Natural killer cell (primary cell): ENCODE measurements around the gene DEPDC1B. TPM values are rescaled to one million over a fixed set of nuclear protein-coding genes. Genes with fewer than 3 reads are reported as not detected.
"Not testable (repeated sequence)": the region's sequence is repeated elsewhere in the genome, so short reads cannot be mapped to it uniquely, and the experiment has no call there.

Source experiments
- ATAC-seq, 3 donors: fragments of 150-1000 bp in 2 of 3; fragments of 200-7000 bp in 1 of 3; cut with Tn5 transposase; 1 replicate in 1 of 3; 2 replicates in 2 of 3; pipeline ENCODE4 v1.10.0; 2021; ENCODE audit warnings: mild to moderate bottlenecking in 2 of 3, moderate library complexity in 2 of 3
- DNase-seq, 2 donors: peaks; one replicate each; pipeline versions ENCODE4 v3.0.0 to v3.0.0-alpha.2; 2013 to 2021; ENCODE audit warnings: mixed read lengths in 1 of 2
- H3K27ac ChIP-seq: one replicate; pipeline ENCODE4 v1.5.1; 2013; ENCODE audit warnings: mild to moderate bottlenecking, low read length
- H3K27me3 ChIP-seq: one replicate; pipeline ENCODE4 v1.6.1; 2013; ENCODE audit warnings: low read length; ENCODE audit not compliant: control insufficient read depth, insufficient read depth
- H3K36me3 ChIP-seq: one replicate; pipeline ENCODE4 v1.6.1; 2013; ENCODE audit warnings: low read length; ENCODE audit not compliant: control insufficient read depth, insufficient read depth
- H3K4me1 ChIP-seq: one replicate; pipeline ENCODE4 v1.6.1; 2013; ENCODE audit warnings: low read length; ENCODE audit not compliant: control insufficient read depth, insufficient read depth
- H3K4me3 ChIP-seq: one replicate; pipeline ENCODE4 v1.5.1; 2013; ENCODE audit warnings: low read length
- H3K9me3 ChIP-seq: one replicate; pipeline ENCODE4 v1.6.1; 2013; ENCODE audit warnings: low read length; ENCODE audit not compliant: control insufficient read depth, insufficient read depth
- H3K27ac Mint-ChIP-seq, 2 donors: one replicate each; pipeline ENCODE4 v1.8.0; 2022; ENCODE audit warnings: mild to moderate bottlenecking in 2 of 2, mixed read lengths in 2 of 2, moderate library complexity in 1 of 2
- H3K27me3 Mint-ChIP-seq, 2 donors: one replicate each; pipeline ENCODE4 v1.8.0; 2022; ENCODE audit warnings: low read depth in 2 of 2, mixed read lengths in 2 of 2
- H3K36me3 Mint-ChIP-seq: one replicate; pipeline ENCODE4 v1.8.0; 2022; ENCODE audit warnings: mixed read lengths
- H3K4me1 Mint-ChIP-seq, 2 donors: one replicate each; pipeline ENCODE4 v1.8.0; 2022; ENCODE audit warnings: mixed read lengths in 2 of 2
- H3K4me3 Mint-ChIP-seq: one replicate; pipeline ENCODE4 v1.8.0; 2022; ENCODE audit warnings: mild to moderate bottlenecking, moderate library complexity, mixed read lengths
- H3K9me3 Mint-ChIP-seq, 2 donors: one replicate each; pipeline ENCODE4 v1.8.0; 2022; ENCODE audit warnings: mixed read lengths in 2 of 2
- WGBS: methylation state at CpG from one replicate; pipeline ENCODE4 v1.1.7; 2013; ENCODE audit warnings: missing lambda C conversion rate; ENCODE audit not compliant: insufficient coverage; 5-methylcytosine and 5-hydroxymethylcytosine counted together
- intact Hi-C: fragments of 100-400 bp; cut with micrococcal nuclease; formaldehyde crosslinking; loops from one replicate; pipeline ENCODE4 v1.14.2; 2022
- total RNA-seq, 4 donors: library from RNA; stranded (reverse); fragments of 120-200 nt in 1 of 4; gene quantifications; one replicate each; pipeline versions ENCODE4 v1.2.3 to v1.2.4, GENCODE V29; 2013 to 2022
- TF ChIP-seq, protein P1 (sequence below): fragments of 200-600 bp; IDR thresholded peaks from one replicate; pipeline ENCODE4 v1.8.0; 2022; ENCODE audit warnings: antibody characterized with exemption

The DEPDC1B gene
- total RNA-seq, 3 donors from 2014 or later (not counting 1 experiment from before 2014, with no cell fraction given), result 1.2 to 1.3 (median 1.2) TPM

GRCh38 chr5:60685028-60685427 lies 14.9 kb downstream of the DEPDC1B start:
- Histone ChIP-seq H3K27me3 (no peaks in the 10 kb centered on the region), H3K36me3 (no peaks in the 10 kb centered on the region), H3K4me3 (no peak overlapping the region), H3K4me1 (no peaks in the 10 kb centered on the region), H3K9me3 (no peaks in the 10 kb centered on the region), H3K27ac (no peak overlapping the region)
- Mint-ChIP-seq H3K27ac (no peak overlapping the region), H3K9me3 (no peaks in the 10 kb centered on the region), H3K27me3 (no peaks in the 10 kb centered on the region), H3K4me1 (no peaks in the 10 kb centered on the region), H3K36me3 (no peaks in the 10 kb centered on the region), H3K4me3 (no peak overlapping the region)
- intact Hi-C loops, result no loop called here
- TF ChIP-seq, protein P1, sequence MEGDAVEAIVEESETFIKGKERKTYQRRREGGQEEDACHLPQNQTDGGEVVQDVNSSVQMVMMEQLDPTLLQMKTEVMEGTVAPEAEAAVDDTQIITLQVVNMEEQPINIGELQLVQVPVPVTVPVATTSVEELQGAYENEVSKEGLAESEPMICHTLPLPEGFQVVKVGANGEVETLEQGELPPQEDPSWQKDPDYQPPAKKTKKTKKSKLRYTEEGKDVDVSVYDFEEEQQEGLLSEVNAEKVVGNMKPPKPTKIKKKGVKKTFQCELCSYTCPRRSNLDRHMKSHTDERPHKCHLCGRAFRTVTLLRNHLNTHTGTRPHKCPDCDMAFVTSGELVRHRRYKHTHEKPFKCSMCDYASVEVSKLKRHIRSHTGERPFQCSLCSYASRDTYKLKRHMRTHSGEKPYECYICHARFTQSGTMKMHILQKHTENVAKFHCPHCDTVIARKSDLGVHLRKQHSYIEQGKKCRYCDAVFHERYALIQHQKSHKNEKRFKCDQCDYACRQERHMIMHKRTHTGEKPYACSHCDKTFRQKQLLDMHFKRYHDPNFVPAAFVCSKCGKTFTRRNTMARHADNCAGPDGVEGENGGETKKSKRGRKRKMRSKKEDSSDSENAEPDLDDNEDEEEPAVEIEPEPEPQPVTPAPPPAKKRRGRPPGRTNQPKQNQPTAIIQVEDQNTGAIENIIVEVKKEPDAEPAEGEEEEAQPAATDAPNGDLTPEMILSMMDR, result no peak
- ATAC-seq (no peak), DNase-seq (no peak)
- 96% methylated on average over 5 of the region's 6 CpGs for WGBS

- H3K4me3 Mint-ChIP-seq, H3K9me3 Mint-ChIP-seq, intact Hi-C loops, ATAC-seq, H3K4me1 ChIP-seq, H3K4me1 Mint-ChIP-seq, H3K27me3 Mint-ChIP-seq, H3K4me3 ChIP-seq, H3K9me3 ChIP-seq, H3K36me3 Mint-ChIP-seq, DNase-seq, H3K27ac Mint-ChIP-seq, H3K36me3 ChIP-seq, H3K27me3 ChIP-seq, H3K27ac ChIP-seq: not testable (repeated sequence)
- WGBS, result 90% methylated on average over 2 of the region's 5 CpGs
These were observed 18.0 kb downstream of the DEPDC1B start for GRCh38 chr5:60682007-60682406.

DNA sequence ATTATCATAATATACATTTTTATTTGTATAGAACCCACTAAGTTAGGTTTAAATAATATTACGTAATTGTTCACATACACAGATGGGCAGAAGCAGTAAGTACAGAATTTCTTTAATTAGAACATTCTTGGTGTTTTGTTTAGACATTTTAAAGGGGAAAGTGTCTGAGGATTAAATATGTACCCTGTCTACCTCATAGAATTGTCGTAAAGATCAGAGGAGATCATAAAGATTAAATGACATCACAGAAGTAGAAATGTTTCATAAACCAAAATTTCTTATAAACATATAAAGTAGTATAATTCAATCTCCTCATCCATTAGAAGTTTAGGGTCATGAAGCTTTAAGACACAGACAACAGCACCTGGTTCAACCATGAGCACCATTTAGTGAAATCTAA lies 20.1 kb downstream of the DEPDC1B start:
- no peaks in the 10 kb centered on the region for H3K36me3 ChIP-seq
- no peaks in the 10 kb centered on the region for H3K36me3 Mint-ChIP-seq
- no CpG with 5 or more reads among the region's 2 CpGs for WGBS

GRCh38 chr5:60677850-60678664 lies 21.9 kb downstream of the DEPDC1B start:
- intact Hi-C loops, result loop anchor here (2.0 to 10.0 kb wide), 2 partner anchors 277 to 981 kb away; no protein-coding TSS in a partner anchor
- no peak for ATAC-seq
- no peak overlapping the region for H3K4me3 Mint-ChIP-seq
- Histone ChIP-seq H3K9me3 (no peaks in the 10 kb centered on the region), H3K27ac (no peak overlapping the region), H3K36me3 (no peaks in the 10 kb centered on the region), H3K27me3 (no peaks in the 10 kb centered on the region), H3K4me1 (no peaks in the 10 kb centered on the region), H3K4me3 (no peak overlapping the region)
- H3K9me3 Mint-ChIP-seq, result no peaks in the 10 kb centered on the region
- no peaks in the 10 kb centered on the region for H3K27me3 Mint-ChIP-seq
- 81% methylated on average over 4 of the region's 6 CpGs for WGBS
- TF ChIP-seq, protein P1, result peak; percentile 64
- no peak overlapping the region for H3K27ac Mint-ChIP-seq
- H3K36me3 Mint-ChIP-seq, result no peaks in the 10 kb centered on the region
- peaks cover 0 to 9% of the 10 kb centered on the region in 2 donors for H3K4me1 Mint-ChIP-seq
- peak in 1 of 2 donors; percentile 53 for DNase-seq

More for the DNA sequence above, 20.1 kb downstream of the DEPDC1B start:
- H3K9me3 Mint-ChIP-seq, result no peaks in the 10 kb centered on the region
- Histone ChIP-seq H3K27ac (no peak overlapping the region), H3K27me3 (no peaks in the 10 kb centered on the region), H3K4me3 (no peak overlapping the region), H3K4me1 (no peaks in the 10 kb centered on the region), H3K9me3 (no peaks in the 10 kb centered on the region)
- H3K4me1 Mint-ChIP-seq, result peaks cover 0 to 9% of the 10 kb centered on the region in 2 donors
- TF ChIP-seq, protein P1, result no peak
- no peak overlapping the region for H3K4me3 Mint-ChIP-seq
- intact Hi-C loops, result loop anchor here (10.0 kb wide), 1 partner anchor 275 kb away; no protein-coding TSS in a partner anchor
- DNase-seq (no peak), ATAC-seq (no peak)
- H3K27ac Mint-ChIP-seq, result no peak overlapping the region
- H3K27me3 Mint-ChIP-seq, result no peaks in the 10 kb centered on the region
